GM18907 (cell line): ENCODE results near the gene GPC5.
A peak's percentile ranks its signal among the peaks of the same experiment; 100 is the strongest.
"Not testable (repeated sequence)": the region's sequence is repeated elsewhere in the genome, so short reads cannot be mapped to it uniquely, and the experiment has no call there.

Source experiments
- ATAC-seq: cut with Tn5 transposase; IDR thresholded peaks from one replicate; pipeline ENCODE4 v1.9.1; 2021; ENCODE audit warnings: mild to moderate bottlenecking, moderate library complexity; ENCODE audit not compliant: unreplicated experiment

GPC5 gene

GRCh38 chr13:91647361-91647990 is 249.1 kb downstream of the GPC5 start:
- peak; percentile 46 for ATAC-seq

GRCh38 chr13:91648012-91648411 is 249.6 kb downstream of the GPC5 start:
- no peak for ATAC-seq

DNA sequence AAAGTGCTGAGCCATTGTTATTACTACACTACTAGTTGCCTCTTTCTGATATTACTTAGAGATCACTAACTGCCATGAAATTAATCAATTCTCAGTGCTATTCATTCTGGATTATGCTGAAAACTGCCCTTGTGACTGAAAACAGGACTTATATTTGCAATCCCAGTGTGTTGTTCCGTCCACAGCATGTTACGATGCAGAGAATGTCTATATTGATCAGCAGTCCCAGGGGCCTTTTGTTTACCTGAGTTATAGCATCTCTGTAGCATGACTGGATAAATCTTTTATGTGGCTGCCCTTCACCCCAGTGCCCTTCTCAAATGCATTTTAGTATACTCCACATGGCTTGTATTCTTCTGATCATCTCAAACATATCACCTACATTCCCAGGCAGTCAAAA is 251.0 kb downstream of the GPC5 start:
- no peak for ATAC-seq

DNA sequence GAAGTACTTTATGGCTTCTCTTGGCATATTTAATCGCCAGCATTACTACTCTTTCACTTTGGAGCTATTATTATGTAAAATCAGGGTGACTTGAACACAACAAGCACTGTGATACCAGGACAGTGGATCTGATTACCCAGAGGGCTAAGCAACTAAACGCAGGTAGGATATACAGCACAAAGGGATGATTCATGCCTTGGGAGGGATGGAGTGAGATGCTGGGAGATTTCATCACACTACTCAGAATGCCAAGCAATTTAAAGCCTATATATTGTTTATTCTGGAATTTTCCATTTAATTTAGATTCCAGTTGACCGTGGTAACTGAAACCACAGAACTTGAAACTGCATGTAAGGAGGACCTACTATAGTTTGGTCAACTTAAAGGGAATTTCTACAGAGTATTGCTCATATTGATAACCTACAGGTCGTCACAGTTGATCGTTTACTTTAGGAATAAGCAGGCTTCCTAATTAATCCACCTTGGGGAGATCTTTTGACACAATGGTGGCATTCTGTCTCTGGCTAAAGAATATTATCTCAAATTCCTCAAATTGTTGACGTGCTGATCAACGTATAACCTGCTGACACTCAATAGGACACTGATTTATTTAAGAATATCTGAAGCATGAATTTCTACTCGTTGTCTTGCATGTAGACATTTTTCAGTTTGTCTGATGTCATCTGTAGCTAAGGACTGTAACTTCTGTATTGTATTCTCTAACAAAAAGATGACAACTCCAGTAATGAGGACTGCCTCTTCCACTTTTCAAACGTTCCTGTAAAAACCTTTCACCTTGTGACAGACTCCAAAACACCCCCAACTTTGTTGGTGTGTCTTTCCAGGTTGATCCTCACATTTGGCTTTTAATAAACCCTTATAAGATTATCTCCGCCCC is 254.2 kb downstream of the GPC5 start:
- no peak for ATAC-seq

DNA sequence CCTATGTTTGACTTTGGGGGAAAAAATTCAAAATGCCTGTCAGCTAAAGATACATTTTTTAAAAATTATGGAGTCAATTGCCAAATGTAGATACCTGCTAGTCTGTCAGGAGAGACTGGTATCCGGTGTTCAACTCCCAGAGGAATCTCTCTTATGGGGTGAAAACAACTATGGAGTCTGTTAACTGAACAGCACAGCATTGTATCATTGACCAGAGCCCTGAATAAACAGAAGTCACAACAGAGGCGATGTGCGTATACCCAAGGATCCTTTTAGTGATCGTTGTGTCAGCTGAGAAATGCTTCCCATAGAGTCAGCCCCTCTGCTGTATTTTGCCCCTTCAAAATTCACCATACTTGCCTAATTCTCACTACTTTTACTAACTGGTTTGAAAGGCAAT is 257.3 kb downstream of the GPC5 start:
- ATAC-seq = no peak

DNA sequence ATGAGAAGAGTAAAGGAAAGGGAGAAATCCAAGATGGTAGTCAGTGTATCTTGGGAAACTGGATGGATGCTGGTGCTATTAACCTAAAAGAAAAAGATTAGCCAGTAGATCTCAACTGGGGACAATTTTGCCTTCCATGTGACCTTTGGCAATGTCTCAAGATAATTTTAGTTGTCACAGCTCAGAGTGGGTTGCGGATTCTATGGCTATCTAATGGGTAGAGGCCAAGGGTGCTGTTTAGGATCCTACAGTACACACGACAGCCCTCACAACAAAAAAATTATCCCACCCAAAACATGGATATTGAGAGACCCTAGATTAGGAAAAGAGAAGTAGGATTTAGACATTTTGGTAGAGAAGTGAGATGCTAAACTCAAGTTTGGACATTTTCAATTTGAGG is 258.9 kb downstream of the GPC5 start:
- ATAC-seq = no peak

- ATAC-seq = peak; percentile 37
Observed at GRCh38 chr13:91659256-91660075, 261.0 kb downstream of the GPC5 start.

DNA sequence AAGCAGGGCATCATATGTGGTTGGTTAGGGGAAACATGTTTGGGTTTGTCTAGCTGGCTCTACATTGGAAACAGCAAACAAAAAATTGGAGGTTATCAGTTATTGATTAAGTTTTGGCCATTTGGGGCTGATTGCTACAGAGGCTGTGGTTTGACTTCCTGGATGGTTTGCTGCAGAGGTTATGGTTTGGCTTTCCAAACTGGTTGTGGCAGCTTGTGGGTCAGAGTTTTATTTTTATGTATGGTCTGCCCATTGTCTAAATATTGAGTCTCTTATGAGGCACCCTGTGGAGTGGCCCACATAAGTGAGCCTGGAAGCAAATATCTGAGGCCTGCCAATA is 261.6 kb downstream of the GPC5 start:
- ATAC-seq = peak; percentile 58

- ATAC-seq = peak; percentile 82
Observed at GRCh38 chr13:91661692-91662490, 263.5 kb downstream of the GPC5 start.

DNA sequence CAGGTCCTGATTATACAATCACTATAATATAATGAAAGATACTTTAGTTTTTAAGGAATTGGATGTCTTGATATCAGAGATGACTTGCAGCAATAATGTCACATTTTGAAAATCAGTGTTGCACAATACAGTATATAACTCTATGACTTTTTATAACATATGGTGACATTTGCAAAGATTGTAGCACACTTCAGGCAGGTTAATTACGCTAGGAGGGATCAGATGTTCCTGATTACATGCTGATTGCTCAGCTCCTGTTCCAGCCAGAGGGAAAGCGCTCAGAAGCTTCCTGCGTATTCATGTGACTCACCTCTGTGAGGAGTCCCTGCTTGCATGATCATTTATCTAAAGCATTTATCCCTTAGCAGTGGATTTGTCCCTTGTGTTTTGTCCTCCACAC is 265.6 kb downstream of the GPC5 start:
- ATAC-seq = no peak

- no peak for ATAC-seq
Observed at GRCh38 chr13:91667486-91667885, 269.1 kb downstream of the GPC5 start.

DNA sequence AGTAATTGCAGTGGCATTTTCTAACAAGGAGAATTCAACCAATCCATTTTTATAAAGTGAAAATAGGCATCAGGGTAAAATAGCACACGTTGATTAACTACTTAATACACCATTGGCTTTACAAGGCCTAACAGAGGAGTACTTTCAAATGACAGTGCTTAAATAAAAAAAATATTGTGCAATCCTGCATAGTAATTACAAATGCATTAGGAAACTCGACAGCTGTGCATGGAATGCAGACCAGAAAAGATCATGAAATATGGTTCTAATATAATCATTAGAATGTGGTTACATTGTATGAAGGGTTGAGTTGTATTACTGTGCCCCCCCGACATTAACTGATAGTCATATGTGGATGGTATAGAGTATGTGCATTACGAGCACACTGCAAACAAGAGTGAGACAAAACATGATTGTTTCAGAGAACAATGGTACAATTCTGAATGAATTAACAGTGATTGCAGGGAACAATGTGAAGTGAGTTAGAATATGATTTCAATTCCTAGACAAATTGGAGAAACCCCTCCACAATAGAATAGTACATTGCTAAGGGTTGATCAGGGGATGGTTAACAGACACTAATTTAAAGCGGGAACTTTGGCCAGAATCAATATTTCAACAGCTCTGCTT is 270.6 kb downstream of the GPC5 start:
- no peak for ATAC-seq

DNA sequence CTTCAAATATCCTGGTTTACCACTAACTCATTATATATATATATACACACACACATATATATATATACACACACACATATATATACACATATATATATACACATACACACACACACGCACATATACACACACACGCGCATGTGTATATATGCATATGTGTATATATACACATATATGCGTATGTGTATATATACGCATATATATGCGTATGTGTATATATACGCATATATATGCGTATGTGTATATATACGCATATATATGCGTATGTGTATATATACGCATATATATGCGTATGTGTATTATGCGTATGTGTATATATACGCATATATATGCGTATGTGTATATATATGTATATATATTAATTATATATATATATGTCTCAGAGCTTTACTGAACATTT is 275.9 kb downstream of the GPC5 start:
- ATAC-seq = not testable (repeated sequence)

DNA sequence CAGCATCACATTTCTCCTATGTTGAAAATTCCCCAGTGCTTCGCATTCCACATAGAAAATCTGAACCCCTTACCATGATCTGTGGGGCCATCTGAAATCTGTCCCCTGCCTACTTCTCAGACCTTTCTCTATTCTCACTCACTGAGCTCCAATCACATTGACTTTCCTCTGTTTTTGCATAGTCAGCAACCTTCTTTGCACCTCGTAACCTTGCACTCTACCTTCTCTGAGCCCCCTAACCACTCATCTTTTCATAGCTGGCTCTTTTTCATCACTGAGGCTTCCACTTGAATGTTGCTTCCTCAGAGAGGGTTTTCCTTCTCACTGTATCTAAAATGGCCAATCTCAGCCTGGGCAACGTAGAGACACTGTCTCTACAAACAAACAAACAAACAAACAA is 286.3 kb downstream of the GPC5 start:
- ATAC-seq = no peak

- ATAC-seq = no peak
Observed at GRCh38 chr13:91690944-91691343, 292.5 kb downstream of the GPC5 start.

DNA sequence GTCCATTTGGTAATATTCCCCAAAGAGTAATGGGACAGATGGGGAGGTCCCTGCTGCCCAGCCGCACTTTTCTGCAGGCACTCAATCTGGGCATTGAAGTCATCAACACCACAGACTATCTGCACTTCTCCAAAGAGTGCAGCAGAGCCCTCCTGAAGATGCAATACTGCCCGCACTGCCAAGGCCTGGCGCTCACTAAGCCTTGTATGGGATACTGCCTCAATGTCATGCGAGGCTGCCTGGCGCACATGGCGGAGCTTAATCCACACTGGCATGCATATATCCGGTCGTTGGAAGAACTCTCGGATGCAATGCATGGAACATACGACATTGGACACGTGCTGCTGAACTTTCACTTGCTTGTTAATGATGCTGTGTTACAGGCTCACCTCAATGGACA is 295.0 kb downstream of the GPC5 start:
- no peak for ATAC-seq

GRCh38 chr13:91698308-91698707 is 299.9 kb downstream of the GPC5 start:
- no peak for ATAC-seq

DNA sequence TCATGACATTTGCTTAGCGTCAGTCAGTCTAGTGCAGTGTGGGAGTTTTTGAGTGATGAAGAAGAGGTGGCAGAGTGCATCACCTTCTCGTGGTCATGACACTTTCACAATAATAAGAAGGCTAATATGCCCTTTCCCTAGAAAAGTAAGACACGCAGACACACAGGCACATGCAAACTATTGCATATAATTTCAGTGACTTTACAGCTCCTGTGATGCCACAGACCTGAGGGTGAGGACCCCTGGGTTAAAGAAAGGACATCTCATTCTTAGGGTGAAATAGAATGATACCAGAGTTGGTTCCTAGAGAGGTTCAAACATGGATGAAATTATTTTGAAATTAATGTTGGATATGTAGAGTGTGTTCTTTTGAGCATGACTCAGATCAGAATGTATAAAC is 300.3 kb downstream of the GPC5 start:
- no peak for ATAC-seq

DNA sequence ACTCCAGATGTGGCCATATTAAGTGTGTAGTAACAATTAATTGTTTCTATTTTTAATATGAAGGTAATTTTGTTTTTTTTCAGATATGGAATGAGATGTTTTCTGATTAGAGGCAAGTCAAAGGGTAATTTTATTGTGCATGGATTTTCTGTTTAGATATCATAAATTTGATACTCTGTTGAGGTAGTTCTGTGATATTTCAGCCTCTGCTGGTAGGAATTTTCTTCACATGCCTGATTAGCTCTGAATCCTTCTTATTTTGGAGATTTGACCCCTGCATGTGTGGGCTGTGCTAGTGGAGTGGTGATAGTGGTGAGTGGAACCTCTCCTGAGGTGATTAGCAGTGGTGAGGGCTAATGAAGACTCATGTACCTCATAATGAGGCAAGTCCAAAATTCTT is 301.4 kb downstream of the GPC5 start:
- no peak for ATAC-seq

- ATAC-seq = no peak
Observed at GRCh38 chr13:91701975-91702374, 303.6 kb downstream of the GPC5 start.
